Measurements from ENCODE around the gene SAMD4B.

Gene SAMD4B

DNA sequence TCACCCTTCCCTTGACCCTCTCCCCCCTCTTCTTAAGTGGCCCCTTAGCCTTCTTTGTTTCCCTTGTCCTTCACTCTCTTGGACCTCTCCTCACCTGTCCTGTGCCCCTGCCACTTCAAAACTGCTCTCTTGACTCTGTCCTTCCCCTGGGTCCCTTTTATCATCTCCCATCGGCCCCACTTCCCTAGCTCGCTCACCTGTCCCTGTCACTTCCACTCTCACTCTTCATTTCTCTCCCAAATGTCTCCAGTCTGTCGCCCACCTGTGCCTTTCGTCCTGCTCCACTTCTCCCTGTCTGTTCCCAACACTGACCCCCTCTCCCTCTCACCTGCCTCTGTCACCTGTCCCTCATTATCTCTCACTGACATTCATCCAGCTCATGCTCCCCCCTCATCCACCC is 45.3 kb upstream of the SAMD4B start:
- no peak overlapping the region for H3K27ac ChIP-seq (replicated peaks)
- DNase-seq (ENCODE audit: low read depth in 1 of 2, low spot score in 1 of 2) = no peak
- no peak for TF ChIP-seq SPI1 (IDR thresholded peaks at IDR 0.05; ENCODE audit: borderline replicate concordance, low read depth)
- no peak for TF ChIP-seq GABPA (IDR thresholded peaks at IDR 0.05; ENCODE audit: low read depth)
- TF ChIP-seq, protein P1, sequence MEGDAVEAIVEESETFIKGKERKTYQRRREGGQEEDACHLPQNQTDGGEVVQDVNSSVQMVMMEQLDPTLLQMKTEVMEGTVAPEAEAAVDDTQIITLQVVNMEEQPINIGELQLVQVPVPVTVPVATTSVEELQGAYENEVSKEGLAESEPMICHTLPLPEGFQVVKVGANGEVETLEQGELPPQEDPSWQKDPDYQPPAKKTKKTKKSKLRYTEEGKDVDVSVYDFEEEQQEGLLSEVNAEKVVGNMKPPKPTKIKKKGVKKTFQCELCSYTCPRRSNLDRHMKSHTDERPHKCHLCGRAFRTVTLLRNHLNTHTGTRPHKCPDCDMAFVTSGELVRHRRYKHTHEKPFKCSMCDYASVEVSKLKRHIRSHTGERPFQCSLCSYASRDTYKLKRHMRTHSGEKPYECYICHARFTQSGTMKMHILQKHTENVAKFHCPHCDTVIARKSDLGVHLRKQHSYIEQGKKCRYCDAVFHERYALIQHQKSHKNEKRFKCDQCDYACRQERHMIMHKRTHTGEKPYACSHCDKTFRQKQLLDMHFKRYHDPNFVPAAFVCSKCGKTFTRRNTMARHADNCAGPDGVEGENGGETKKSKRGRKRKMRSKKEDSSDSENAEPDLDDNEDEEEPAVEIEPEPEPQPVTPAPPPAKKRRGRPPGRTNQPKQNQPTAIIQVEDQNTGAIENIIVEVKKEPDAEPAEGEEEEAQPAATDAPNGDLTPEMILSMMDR (IDR thresholded peaks at IDR 0.05; ENCODE audit: insufficient read depth, low read length) = no peak
- TF ChIP-seq, protein P2, sequence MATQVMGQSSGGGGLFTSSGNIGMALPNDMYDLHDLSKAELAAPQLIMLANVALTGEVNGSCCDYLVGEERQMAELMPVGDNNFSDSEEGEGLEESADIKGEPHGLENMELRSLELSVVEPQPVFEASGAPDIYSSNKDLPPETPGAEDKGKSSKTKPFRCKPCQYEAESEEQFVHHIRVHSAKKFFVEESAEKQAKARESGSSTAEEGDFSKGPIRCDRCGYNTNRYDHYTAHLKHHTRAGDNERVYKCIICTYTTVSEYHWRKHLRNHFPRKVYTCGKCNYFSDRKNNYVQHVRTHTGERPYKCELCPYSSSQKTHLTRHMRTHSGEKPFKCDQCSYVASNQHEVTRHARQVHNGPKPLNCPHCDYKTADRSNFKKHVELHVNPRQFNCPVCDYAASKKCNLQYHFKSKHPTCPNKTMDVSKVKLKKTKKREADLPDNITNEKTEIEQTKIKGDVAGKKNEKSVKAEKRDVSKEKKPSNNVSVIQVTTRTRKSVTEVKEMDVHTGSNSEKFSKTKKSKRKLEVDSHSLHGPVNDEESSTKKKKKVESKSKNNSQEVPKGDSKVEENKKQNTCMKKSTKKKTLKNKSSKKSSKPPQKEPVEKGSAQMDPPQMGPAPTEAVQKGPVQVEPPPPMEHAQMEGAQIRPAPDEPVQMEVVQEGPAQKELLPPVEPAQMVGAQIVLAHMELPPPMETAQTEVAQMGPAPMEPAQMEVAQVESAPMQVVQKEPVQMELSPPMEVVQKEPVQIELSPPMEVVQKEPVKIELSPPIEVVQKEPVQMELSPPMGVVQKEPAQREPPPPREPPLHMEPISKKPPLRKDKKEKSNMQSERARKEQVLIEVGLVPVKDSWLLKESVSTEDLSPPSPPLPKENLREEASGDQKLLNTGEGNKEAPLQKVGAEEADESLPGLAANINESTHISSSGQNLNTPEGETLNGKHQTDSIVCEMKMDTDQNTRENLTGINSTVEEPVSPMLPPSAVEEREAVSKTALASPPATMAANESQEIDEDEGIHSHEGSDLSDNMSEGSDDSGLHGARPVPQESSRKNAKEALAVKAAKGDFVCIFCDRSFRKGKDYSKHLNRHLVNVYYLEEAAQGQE (IDR thresholded peaks at IDR 0.05; ENCODE audit: insufficient replicate concordance, low read depth) = no peak
- TF ChIP-seq POLR2AphosphoS5 (IDR thresholded peaks at IDR 0.05; ENCODE audit: low read depth) = no peak
- no peaks in the 10 kb centered on the region for H3K27me3 ChIP-seq (ENCODE audit: insufficient read depth, poor library complexity, severe bottlenecking)
- H3K4me3 ChIP-seq (replicated peaks; ENCODE audit: insufficient read depth, low read length) = no peak overlapping the region

DNA sequence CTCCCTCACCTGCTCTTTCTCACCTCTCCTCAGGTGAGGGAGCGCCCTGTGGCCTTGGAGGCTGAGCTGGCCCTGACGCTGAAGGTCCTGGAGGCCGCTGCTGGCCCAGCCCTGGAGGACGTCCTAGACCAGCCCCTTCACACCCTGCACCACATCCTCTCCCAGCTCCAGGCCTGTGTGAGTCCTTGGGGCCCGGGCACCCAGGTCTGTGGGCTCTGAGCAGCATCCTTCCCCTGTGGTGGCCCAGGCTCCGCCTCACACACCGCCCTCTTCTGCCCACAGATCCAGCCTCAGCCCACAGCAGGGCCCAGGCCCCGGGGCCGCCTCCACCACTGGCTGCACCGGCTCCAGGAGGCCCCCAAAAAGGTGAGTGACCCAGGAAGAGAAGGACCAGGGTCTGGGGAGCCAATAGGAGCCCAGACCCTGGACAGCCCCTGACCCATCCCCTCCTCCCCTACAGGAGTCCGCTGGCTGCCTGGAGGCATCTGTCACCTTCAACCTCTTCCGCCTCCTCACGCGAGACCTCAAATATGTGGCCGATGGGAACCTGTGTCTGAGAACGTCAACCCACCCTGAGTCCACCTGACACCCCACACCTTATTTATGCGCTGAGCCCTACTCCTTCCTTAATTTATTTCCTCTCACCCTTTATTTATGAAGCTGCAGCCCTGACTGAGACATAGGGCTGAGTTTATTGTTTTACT is 44.1 kb upstream of the SAMD4B start:
- no peaks in the 10 kb centered on the region for H3K27me3 ChIP-seq (ENCODE audit: insufficient read depth, poor library complexity, severe bottlenecking)
- no peak overlapping the region for H3K4me3 ChIP-seq (replicated peaks; ENCODE audit: insufficient read depth, low read length)
- no peak overlapping the region for H3K27ac ChIP-seq (replicated peaks)
- TF ChIP-seq GABPA (IDR thresholded peaks at IDR 0.05; ENCODE audit: low read depth) (no peak), SPI1 (IDR thresholded peaks at IDR 0.05; ENCODE audit: borderline replicate concordance, low read depth) (no peak), POLR2AphosphoS5 (IDR thresholded peaks at IDR 0.05; ENCODE audit: low read depth) (no peak)
- TF ChIP-seq, protein P1 (IDR thresholded peaks at IDR 0.05; ENCODE audit: insufficient read depth, low read length) = no peak
- TF ChIP-seq, protein P2 (IDR thresholded peaks at IDR 0.05; ENCODE audit: insufficient replicate concordance, low read depth) = no peak
- no peak for DNase-seq (ENCODE audit: low read depth in 1 of 2, low spot score in 1 of 2)

DNA sequence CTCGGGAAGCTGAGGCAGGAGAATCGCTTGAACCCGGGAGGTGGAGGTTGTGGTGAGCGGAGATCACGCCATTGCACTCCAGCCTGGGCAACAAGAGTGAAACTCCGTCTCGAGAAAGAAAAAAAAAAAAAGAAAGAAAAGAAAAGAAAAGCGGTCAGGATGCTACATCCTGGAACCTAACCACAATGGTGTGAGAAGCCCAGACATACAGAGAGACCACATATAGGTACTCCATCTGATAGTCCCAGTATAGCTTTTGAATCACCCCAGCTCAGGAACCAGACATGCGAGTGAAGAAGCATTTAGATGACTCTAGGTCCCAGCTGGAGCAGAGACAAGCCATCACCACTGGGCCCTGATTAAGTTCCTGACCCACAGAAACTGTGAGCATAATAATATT is 42.8 kb upstream of the SAMD4B start:
- Histone ChIP-seq H3K27ac (replicated peaks) (no peak overlapping the region), H3K4me3 (replicated peaks; ENCODE audit: insufficient read depth, low read length) (no peak overlapping the region), H3K27me3 (ENCODE audit: insufficient read depth, poor library complexity, severe bottlenecking) (no peaks in the 10 kb centered on the region)
- TF ChIP-seq, protein P2 (IDR thresholded peaks at IDR 0.05; ENCODE audit: insufficient replicate concordance, low read depth) = no peak
- TF ChIP-seq POLR2AphosphoS5 (IDR thresholded peaks at IDR 0.05; ENCODE audit: low read depth) (no peak), SPI1 (IDR thresholded peaks at IDR 0.05; ENCODE audit: borderline replicate concordance, low read depth) (no peak), GABPA (IDR thresholded peaks at IDR 0.05; ENCODE audit: low read depth) (no peak)
- TF ChIP-seq, protein P1 (IDR thresholded peaks at IDR 0.05; ENCODE audit: insufficient read depth, low read length) = no peak
- no peak for DNase-seq (ENCODE audit: low read depth in 1 of 2, low spot score in 1 of 2)

All from HL-60 (cell line).